Motor neuron (in vitro differentiated cells): ENCODE data around the gene ITPKC. TPM values are rescaled to one million over a fixed set of nuclear protein-coding genes. Genes with fewer than 3 reads are reported as not detected.

Source experiments
- ATAC-seq, 8 experiments: fragments of 200-7000 bp; cut with Tn5 transposase; replicated peaks in 6 of 8; 2 replicates each; pipeline ENCODE4 v1.8.0; 2021; ENCODE audit warnings: mild to moderate bottlenecking in 8 of 8, moderate library complexity in 8 of 8
- H3K27ac ChIP-seq, 2 donors: fragments of 250-450 bp; sonication (Bioruptor Pico); 2 replicates each; pipeline ENCODE4 v1.9.0; 2021; ENCODE audit warnings: antibody characterized with exemption in 2 of 2, mild to moderate bottlenecking in 2 of 2, moderate library complexity in 1 of 2
- H3K4me1 ChIP-seq, 2 donors: fragments of 250-450 bp; sonication (Bioruptor Pico); replicated peaks in 1 of 2; 2 replicates each; pipeline ENCODE4 v1.6.1; 2021; ENCODE audit warnings: antibody characterized with exemption in 2 of 2, mild to moderate bottlenecking in 2 of 2, moderate library complexity in 1 of 2
- H3K4me3 ChIP-seq, 5 donors: fragments of 250-450 bp; sonication (Bioruptor Pico); 2 replicates each; pipeline ENCODE4 v1.9.0; 2021; ENCODE audit warnings: antibody characterized with exemption in 5 of 5, mild to moderate bottlenecking in 5 of 5, moderate library complexity in 4 of 5
- WGBS, 10 experiments: fragments of 450-650 bp; shearing (Covaris generic); methylation state at CpG; one replicate each; pipeline ENCODE4 v1.0.0; 2022; 5-methylcytosine and 5-hydroxymethylcytosine counted together
- in situ Hi-C, 9 experiments: fragments of 400-800 bp; cut with MboI; loops; one replicate each; pipeline ENCODE4 v1.15.0; 2021; ENCODE audit warnings: low sequenced_read_pairs in 9 of 9, low pct_unique_long_range_greater_than_20kb in 2 of 9; ENCODE audit not compliant: unreplicated experiment in 9 of 9
- total RNA-seq, 8 experiments: library from RNA; unstranded; fragments of 300-600 nt; gene quantifications; 2 replicates each; pipeline versions ENCODE4 v1.2.3 to v1.2.4, GENCODE V29; 2022

Gene ITPKC
- total RNA-seq, 8 experiments from 2014 or later, result 7.8 to 13.1 (median 9.2) TPM

GRCh38 chr19:40692212-40692551 is 24.7 kb upstream of the ITPKC start:
- Histone ChIP-seq H3K27ac (peak overlapping the region in 1 of 2 donors; percentile 84), H3K4me1 (peaks cover 22 to 23% of the 10 kb centered on the region in 2 donors), H3K4me3 (no peak overlapping the region)
- WGBS, 10 experiments, result 80% methylated on average over 2 of the region's 14 CpGs; no CpG with 5 or more reads in 9 of the 10 experiments
- ATAC-seq, result no peak
- in situ Hi-C loops, result no loop called here

DNA sequence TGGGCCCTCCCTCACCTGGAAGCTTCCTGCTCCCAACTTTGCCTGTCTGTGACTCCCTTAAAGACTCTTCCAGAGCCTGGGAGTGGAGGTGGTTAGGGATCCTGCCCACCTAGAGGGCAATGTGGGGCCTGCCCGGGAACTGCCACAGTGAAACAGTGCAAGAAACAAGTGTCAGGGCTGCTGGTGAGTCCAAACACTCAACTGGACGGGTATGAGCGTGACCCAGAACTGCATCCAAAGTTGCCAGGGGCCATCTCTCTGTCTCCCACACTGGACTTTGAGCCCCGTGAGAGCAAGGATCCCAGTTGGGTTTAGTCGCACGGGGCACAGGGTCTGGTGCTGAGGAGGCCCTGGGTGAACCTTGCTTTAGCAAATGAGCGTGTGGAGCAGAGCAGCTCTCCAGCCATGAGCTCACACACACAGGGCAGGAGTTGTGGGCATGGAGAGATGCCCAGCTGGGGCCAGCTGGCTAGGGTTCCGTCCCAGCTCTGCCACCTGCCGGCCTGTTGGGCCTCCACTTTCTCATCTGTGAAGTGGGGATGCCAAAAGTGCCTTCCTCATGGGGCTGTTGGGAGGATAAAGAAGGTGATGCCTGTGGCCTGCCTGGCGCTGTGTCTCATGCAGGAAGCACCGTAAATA is 23.6 kb upstream of the ITPKC start:
- H3K4me3 ChIP-seq, result no peak overlapping the region
- 87 to 100% (median 100%) methylated on average over 1 to 4 of the region's 11 CpGs; no CpG with 5 or more reads in 5 of the 10 experiments for WGBS, 10 experiments
- no peak overlapping the region for H3K27ac ChIP-seq
- peaks cover 16 to 17% of the 10 kb centered on the region in 2 donors for H3K4me1 ChIP-seq
- no peak for ATAC-seq
- in situ Hi-C loops, result no loop called here

DNA sequence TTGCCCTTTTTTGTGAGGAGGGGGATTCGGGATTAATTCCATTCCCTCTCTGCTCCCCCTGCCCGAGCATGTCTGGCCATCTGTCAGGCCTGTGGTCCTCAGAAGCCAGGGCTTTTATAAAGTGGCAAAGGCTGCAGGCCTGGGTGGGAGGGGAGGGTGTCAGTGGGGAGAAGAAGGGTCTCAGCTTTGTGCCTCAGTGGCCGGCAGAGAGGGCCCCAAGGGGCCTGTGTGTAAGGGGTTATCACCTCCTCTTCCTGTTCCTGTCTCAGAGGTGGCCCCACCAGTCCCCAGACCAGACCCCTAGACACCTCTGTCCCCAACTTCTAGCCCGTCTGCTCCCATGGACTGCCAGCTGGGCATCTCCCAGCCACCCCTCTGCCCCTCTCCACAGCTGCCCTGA is 23.0 kb upstream of the ITPKC start:
- no peak overlapping the region for H3K4me3 ChIP-seq
- in situ Hi-C loops, result no loop called here
- peaks cover 10% of the 10 kb centered on the region in 2 donors for H3K4me1 ChIP-seq
- 80 to 100% methylated on average over 1 of the region's 4 CpGs; no CpG with 5 or more reads in 8 of the 10 experiments for WGBS, 10 experiments
- no peak overlapping the region for H3K27ac ChIP-seq
- ATAC-seq, result no peak

GRCh38 chr19:40695881-40696280 is 21.0 kb upstream of the ITPKC start:
- Histone ChIP-seq H3K27ac (no peak overlapping the region), H3K4me3 (no peak overlapping the region), H3K4me1 (peaks cover 8 to 9% of the 10 kb centered on the region in 2 donors)
- in situ Hi-C loops, result no loop called here
- ATAC-seq, result no peak
- WGBS, 10 experiments, result 73 to 100% (median 94%) methylated on average over 1 to 4 of the region's 5 CpGs; no CpG with 5 or more reads in 1 of the 10 experiments

GRCh38 chr19:40697007-40697406 is 19.9 kb upstream of the ITPKC start:
- Histone ChIP-seq H3K4me1 (peaks cover under 1 to 1% of the 10 kb centered on the region in 2 donors), H3K4me3 (no peak overlapping the region), H3K27ac (no peak overlapping the region)
- in situ Hi-C loops, result no loop called here
- ATAC-seq, result no peak
- 80 to 100% (median 94%) methylated on average over 1 to 5 of the region's 6 CpGs for WGBS, 10 experiments

GRCh38 chr19:40700083-40700482 is 16.8 kb upstream of the ITPKC start:
- in situ Hi-C loops, result no loop called here
- no peak overlapping the region for H3K4me3 ChIP-seq
- WGBS, 10 experiments, result 80 to 100% (median 90%) methylated on average over 1 to 3 of the region's 9 CpGs; no CpG with 5 or more reads in 7 of the 10 experiments

DNA sequence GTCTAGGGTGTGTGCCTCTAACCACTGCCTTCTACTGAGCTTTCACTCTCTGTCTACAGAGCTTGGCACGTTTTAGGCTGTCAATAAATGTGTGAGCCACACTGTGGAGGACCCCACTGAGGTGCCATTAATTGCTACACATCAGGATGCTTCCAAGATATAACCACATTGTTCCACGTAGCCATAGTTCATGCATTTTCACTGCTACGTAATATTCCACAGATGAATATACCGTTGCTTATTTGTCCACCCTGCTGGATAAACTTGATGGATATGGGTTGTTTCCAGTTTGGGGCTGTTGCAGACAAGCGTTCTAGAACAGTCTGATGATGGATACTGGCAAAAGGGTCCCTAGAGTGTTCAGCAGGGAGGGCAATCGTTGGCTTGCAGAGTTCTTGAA is 15.2 kb upstream of the ITPKC start:
- Histone ChIP-seq H3K4me1 (peaks cover 7 to 9% of the 10 kb centered on the region in 2 donors), H3K4me3 (no peak overlapping the region), H3K27ac (no peak overlapping the region)
- in situ Hi-C loops, result no loop called here
- no peak for ATAC-seq
- 87 to 100% (median 100%) methylated on average over 1 to 6 of the region's 6 CpGs; no CpG with 5 or more reads in 3 of the 10 experiments for WGBS, 10 experiments

More at GRCh38 chr19:40700083-40700482, 16.8 kb upstream of the ITPKC start:
- H3K27ac ChIP-seq, result no peak overlapping the region
- no peak for ATAC-seq
- peaks cover 7 to 9% of the 10 kb centered on the region in 2 donors for H3K4me1 ChIP-seq

DNA sequence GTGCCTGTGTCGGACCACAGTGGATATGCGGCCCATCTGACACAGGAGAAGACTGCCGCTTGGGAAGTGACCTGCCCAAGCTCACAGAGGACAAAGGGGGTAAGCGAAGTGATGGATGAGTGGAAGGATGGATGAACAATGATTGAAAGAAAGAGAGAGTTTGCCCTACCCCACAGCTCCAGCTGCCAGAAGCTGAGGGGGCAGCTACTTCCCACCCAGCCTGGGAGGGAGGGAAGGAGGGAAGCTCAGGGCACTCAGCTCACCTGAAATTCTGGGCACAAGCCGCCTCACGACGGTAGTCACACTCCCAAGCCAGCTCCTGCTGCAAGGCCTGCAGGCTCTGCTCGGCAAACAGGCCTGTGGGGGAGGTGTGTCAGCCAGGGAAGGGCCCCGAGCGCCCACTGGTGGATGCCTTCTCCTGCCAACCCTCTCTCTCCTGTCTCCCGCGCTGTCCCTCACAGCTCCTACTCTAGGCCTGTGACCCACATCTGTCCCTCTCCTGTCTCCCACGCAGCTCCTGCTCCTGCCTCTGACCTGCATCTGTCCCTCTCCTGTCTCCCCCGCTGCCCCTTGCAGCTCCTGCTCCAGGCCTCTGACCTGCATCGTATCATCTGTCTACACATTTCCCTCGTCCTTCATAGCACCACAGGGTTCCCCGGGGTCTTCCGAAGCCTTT is 14.4 kb upstream of the ITPKC start:
- Histone ChIP-seq H3K27ac (peak overlapping the region; percentile 63 to 82), H3K4me1 (peaks cover 7 to 9% of the 10 kb centered on the region in 2 donors), H3K4me3 (no peak overlapping the region)
- ATAC-seq, result peak; percentile 20 to 94 (median 92)
- 38 to 88% (median 47%) methylated on average over 2 to 7 of the region's 18 CpGs; no CpG with 5 or more reads in 4 of the 10 experiments for WGBS, 10 experiments
- in situ Hi-C loops, result no loop called here

GRCh38 chr19:40703029-40703755 is 13.7 kb upstream of the ITPKC start:
- Histone ChIP-seq H3K27ac (peak overlapping the region; percentile 63 to 82), H3K4me1 (peaks cover 7 to 9% of the 10 kb centered on the region in 2 donors), H3K4me3 (no peak overlapping the region)
- 64 to 100% (median 77%) methylated on average over 1 to 8 of the region's 24 CpGs; no CpG with 5 or more reads in 2 of the 10 experiments for WGBS, 10 experiments
- in situ Hi-C loops, result no loop called here
- peak in 5 of 8 experiments; percentile 66 to 71 (median 69) for ATAC-seq

DNA sequence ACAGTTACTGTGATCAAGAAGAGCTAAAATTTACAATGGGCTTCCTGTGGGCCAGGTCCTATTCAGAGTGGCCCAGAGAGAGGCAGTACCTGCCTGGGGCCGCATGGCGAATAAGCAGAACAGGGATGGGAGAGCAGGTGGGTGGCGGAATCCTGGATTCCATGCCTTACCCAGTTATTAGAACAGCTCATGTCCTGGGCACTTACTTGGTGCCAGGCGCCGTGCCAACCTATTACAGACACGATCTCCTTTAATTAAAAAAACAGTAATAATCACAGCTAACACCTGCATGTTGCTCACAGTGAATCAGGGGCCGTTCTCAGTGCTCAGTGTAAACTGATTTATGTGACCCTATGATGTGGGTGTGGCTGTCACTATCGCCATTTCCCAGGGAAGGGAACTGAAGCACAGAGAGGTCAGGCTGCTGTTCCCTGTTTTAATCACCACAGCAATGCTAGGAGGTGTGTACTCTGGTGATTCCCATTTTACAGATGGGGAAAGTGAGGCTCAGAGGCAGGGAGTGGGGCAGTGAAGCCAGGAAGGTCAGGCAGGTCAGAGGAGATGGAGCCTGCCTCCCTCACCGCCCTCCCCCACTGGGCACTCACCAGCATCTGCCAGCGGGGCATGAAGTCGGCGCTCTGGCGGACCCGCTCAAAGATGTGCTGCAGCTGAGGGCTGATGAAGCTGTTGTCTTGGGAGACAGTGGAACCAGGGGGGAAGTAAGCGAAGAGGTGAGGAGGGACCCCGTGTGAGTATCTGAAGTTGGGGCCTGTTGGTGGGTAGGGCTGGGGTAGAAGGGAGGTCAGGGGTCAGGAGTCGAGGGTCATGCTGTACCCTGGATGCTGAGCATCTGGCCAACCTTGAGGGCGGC is 12.2 kb upstream of the ITPKC start:
- WGBS, 10 experiments, result 68 to 100% (median 91%) methylated on average over 2 to 8 of the region's 18 CpGs; no CpG with 5 or more reads in 1 of the 10 experiments

GRCh38 chr19:40705362-40705651 is 11.6 kb upstream of the ITPKC start:
- H3K27ac ChIP-seq, result no peak overlapping the region
- WGBS, 10 experiments, result 46 to 100% (median 98%) methylated on average over 1 to 9 of the region's 9 CpGs; no CpG with 5 or more reads in 6 of the 10 experiments
- no peak overlapping the region for H3K4me3 ChIP-seq
- peaks cover 7 to 9% of the 10 kb centered on the region in 2 donors for H3K4me1 ChIP-seq
- in situ Hi-C loops, result no loop called here
- no peak for ATAC-seq

More for the DNA sequence above, 12.2 kb upstream of the ITPKC start:
- Histone ChIP-seq H3K4me3 (no peak overlapping the region), H3K27ac (no peak overlapping the region), H3K4me1 (peaks cover 7 to 9% of the 10 kb centered on the region in 2 donors)
- no peak for ATAC-seq
- in situ Hi-C loops, result no loop called here

DNA sequence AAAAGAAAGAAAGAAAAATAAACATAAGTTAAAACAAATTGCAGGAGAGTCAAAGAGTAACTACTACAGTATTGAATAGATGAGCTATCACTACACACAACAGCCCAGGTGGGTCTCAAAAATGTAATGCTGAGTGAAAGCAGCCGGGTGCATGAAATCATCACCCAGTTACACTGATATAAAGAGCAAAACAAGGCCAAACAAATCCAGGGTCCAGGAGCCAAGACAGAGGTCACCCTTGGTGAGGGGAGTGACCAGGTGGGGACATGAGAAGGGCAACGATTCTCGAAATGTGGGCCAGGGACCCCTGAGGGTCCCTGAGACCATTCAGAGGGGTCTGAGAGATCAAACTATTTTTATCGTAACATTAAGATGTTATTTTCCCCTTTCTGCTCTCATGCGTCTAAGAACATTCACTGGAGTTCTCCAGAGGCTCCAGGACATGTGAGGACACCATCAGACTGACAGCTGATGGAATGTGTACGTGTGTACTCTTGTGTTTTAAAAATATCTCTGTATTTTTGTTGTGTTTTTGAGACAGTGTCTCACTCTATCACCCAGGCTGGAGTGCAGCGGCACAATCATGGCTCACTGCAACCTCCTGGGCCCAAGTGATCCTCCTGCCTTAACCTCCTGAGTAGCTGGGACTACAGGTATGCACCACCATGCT is 10.8 kb upstream of the ITPKC start:
- WGBS, 10 experiments, result 60 to 100% (median 94%) methylated on average over 1 to 5 of the region's 7 CpGs; no CpG with 5 or more reads in 1 of the 10 experiments
- no peak overlapping the region for H3K27ac ChIP-seq
- in situ Hi-C loops, result no loop called here
- H3K4me1 ChIP-seq, result peaks cover 7 to 9% of the 10 kb centered on the region in 2 donors
- H3K4me3 ChIP-seq, result no peak overlapping the region
- no peak for ATAC-seq
